ENCODE data around the gene MYRFL.

MYRFL gene

GRCh38 chr12:69972136-69972535, 147.1 kb downstream of the MYRFL start:
- no peak overlapping the region for H3K4me3 ChIP-seq (ENCODE audit: low read depth in 1 of 2, low read length in 2 of 2)
- DNase-seq (no peak), ATAC-seq (ENCODE audit: insufficient read depth, low read depth) (no peak)
- H3K27me3 ChIP-seq (ENCODE audit: insufficient read depth, low read length, poor library complexity), result no peaks in the 10 kb centered on the region
- no peaks in the 10 kb centered on the region for H4K20me1 ChIP-seq (ENCODE audit: insufficient read depth, low read length)
- H3K36me3 ChIP-seq (ENCODE audit: insufficient read depth, low read length), result no peaks in the 10 kb centered on the region
- no peak overlapping the region for H3K27ac ChIP-seq (ENCODE audit: low read length)
- no peak overlapping the region for H2AFZ ChIP-seq (ENCODE audit: low read depth, low read length)
- no peaks in the 10 kb centered on the region for H3K9me3 ChIP-seq (ENCODE audit: insufficient read depth, low read length, severe bottlenecking)
- H3K79me2 ChIP-seq (ENCODE audit: insufficient read depth, low read length), result no peaks in the 10 kb centered on the region
- H3K4me2 ChIP-seq (ENCODE audit: insufficient read depth, low read length), result no peak overlapping the region
- TF ChIP-seq EZH2 (IDR thresholded peaks at IDR 0.05; ENCODE audit: borderline replicate concordance, low read depth, low read length, severe bottlenecking) (no peak), CTCF (IDR thresholded peaks at IDR 0.05; ENCODE audit: borderline replicate concordance, extremely low read depth, low read length, poor library complexity, severe bottlenecking) (no peak)
- H3K9ac ChIP-seq (ENCODE audit: low read depth, low read length), result no peak overlapping the region
- H3K4me1 ChIP-seq (ENCODE audit: insufficient read depth, low read length), result no peaks in the 10 kb centered on the region

DNA sequence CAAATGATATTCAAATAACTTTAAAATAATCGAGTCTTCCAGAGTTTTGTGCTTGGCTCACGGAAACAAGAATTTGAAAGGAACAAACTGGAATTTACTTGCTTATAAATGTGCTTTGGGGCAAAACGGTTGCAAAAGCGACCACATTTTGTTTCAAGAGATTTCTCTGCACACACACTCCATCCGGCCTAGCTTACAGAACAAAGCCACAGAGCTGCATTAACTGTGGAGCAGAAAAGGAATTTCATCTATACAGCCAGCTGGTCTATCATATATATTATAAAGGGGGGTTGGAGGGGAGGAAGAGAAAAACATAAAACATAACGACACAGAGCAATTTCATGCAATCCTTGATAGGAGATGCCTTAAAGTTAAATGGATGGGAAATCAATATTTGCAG, 153.0 kb downstream of the MYRFL start:
- no peaks in the 10 kb centered on the region for H3K79me2 ChIP-seq (ENCODE audit: insufficient read depth, low read length)

GRCh38 chr12:69981881-69982475, 157.0 kb downstream of the MYRFL start:
- H3K36me3 ChIP-seq (ENCODE audit: insufficient read depth, low read length), result no peaks in the 10 kb centered on the region
- DNase-seq, result no peak

More for the DNA sequence above, 153.0 kb downstream of the MYRFL start:
- no peak overlapping the region for H3K4me3 ChIP-seq (ENCODE audit: low read depth in 1 of 2, low read length in 2 of 2)
- no peaks in the 10 kb centered on the region for H3K36me3 ChIP-seq (ENCODE audit: insufficient read depth, low read length)
- H3K27me3 ChIP-seq (ENCODE audit: insufficient read depth, low read length, poor library complexity), result no peaks in the 10 kb centered on the region
- no peak for DNase-seq
- TF ChIP-seq EZH2 (IDR thresholded peaks at IDR 0.05; ENCODE audit: borderline replicate concordance, low read depth, low read length, severe bottlenecking) (no peak), CTCF (IDR thresholded peaks at IDR 0.05; ENCODE audit: borderline replicate concordance, extremely low read depth, low read length, poor library complexity, severe bottlenecking) (no peak)
- no peak overlapping the region for H3K9ac ChIP-seq (ENCODE audit: low read depth, low read length)
- no peak for ATAC-seq (ENCODE audit: insufficient read depth, low read depth)
- H3K4me1 ChIP-seq (ENCODE audit: insufficient read depth, low read length), result no peaks in the 10 kb centered on the region
- no peaks in the 10 kb centered on the region for H3K9me3 ChIP-seq (ENCODE audit: insufficient read depth, low read length, severe bottlenecking)
- H2AFZ ChIP-seq (ENCODE audit: low read depth, low read length), result no peak overlapping the region
- H3K4me2 ChIP-seq (ENCODE audit: insufficient read depth, low read length), result no peak overlapping the region
- H3K27ac ChIP-seq (ENCODE audit: low read length), result no peak overlapping the region
- H4K20me1 ChIP-seq (ENCODE audit: insufficient read depth, low read length), result no peaks in the 10 kb centered on the region

More at GRCh38 chr12:69981881-69982475, 157.0 kb downstream of the MYRFL start:
- Histone ChIP-seq H3K4me1 (ENCODE audit: insufficient read depth, low read length) (no peaks in the 10 kb centered on the region), H3K27ac (ENCODE audit: low read length) (no peak overlapping the region), H3K27me3 (ENCODE audit: insufficient read depth, low read length, poor library complexity) (no peaks in the 10 kb centered on the region), H3K4me2 (ENCODE audit: insufficient read depth, low read length) (no peak overlapping the region), H4K20me1 (ENCODE audit: insufficient read depth, low read length) (no peaks in the 10 kb centered on the region), H3K9ac (ENCODE audit: low read depth, low read length) (no peak overlapping the region), H3K4me3 (ENCODE audit: low read depth in 1 of 2, low read length in 2 of 2) (no peak overlapping the region), H3K9me3 (ENCODE audit: insufficient read depth, low read length, severe bottlenecking) (no peaks in the 10 kb centered on the region), H3K79me2 (ENCODE audit: insufficient read depth, low read length) (no peaks in the 10 kb centered on the region), H2AFZ (ENCODE audit: low read depth, low read length) (no peak overlapping the region)
- TF ChIP-seq CTCF (IDR thresholded peaks at IDR 0.05; ENCODE audit: borderline replicate concordance, extremely low read depth, low read length, poor library complexity, severe bottlenecking) (no peak), EZH2 (IDR thresholded peaks at IDR 0.05; ENCODE audit: borderline replicate concordance, low read depth, low read length, severe bottlenecking) (no peak)
- no peak for ATAC-seq (ENCODE audit: insufficient read depth, low read depth)

All from DND-41 (cell line).